IMR-90 (cell line): ENCODE data around the gene ARHGEF39. TPM values are rescaled to one million over a fixed set of nuclear protein-coding genes. Genes with fewer than 3 reads are reported as not detected.
"Not testable (repeated sequence)": the region's sequence is repeated elsewhere in the genome, so short reads cannot be mapped to it uniquely, and the experiment has no call there.

Experiments
- ATAC-seq: fragments of 200-7000 bp; cut with Tn5 transposase; 2 replicates; pipeline ENCODE4 v1.9.1; 2020; ENCODE audit warnings: low read depth, mild to moderate bottlenecking, moderate library complexity
- BruUV-seq: library from RNA; stranded (reverse); fragments of 400-500 nt; replicated peaks from 2 replicates; lab custom pipeline; 2021; lab: Mats Ljungman, UMichigan
- CTCF ChIA-PET: fragments of 300-600 bp; formaldehyde crosslinking; extraction: SDS; loops from one replicate; lab custom pipeline; 2021; ENCODE audit warnings: antibody characterized with exemption; lab: Yijun Ruan, JAX
- POLR2A ChIA-PET: fragments of 300-600 bp; sonication (Branson Sonifier 250); formaldehyde crosslinking; loops from one replicate; lab custom pipeline; 2022; ENCODE audit warnings: antibody characterized with exemption; ENCODE audit not compliant: unreplicated experiment; lab: Charles Lee
- DNase-seq: peaks from one replicate; pipeline ENCODE4 v3.0.0; 2013
- H2AFZ ChIP-seq: replicated peaks from 2 replicates; pipeline ENCODE3; 2013; ENCODE audit warnings: low read length, mild to moderate bottlenecking; ENCODE audit not compliant: poor library complexity
- H2AK5ac ChIP-seq: 2 replicates; pipeline ENCODE4 v1.6.1; 2013; ENCODE audit warnings: low read depth, low read length, inconsistent platforms
- H2AK9ac ChIP-seq: replicated peaks from 2 replicates; pipeline ENCODE3; 2013; ENCODE audit warnings: mild to moderate bottlenecking, low read depth, low read length, moderate library complexity; ENCODE audit not compliant: poor library complexity
- H2BK120ac ChIP-seq: 2 replicates; pipeline ENCODE4 v1.6.1; 2013; ENCODE audit warnings: low read depth, low read length, inconsistent platforms
- H2BK15ac ChIP-seq: 3 replicates; pipeline ENCODE4 v1.6.1; 2013; ENCODE audit warnings: low read depth, low read length, inconsistent platforms
- H2BK20ac ChIP-seq: 2 replicates; pipeline ENCODE4 v1.6.1; 2013; ENCODE audit warnings: low read depth, mild to moderate bottlenecking, inconsistent platforms, low read length, moderate library complexity
- H2BK5ac ChIP-seq: 2 replicates; pipeline ENCODE4 v1.6.1; 2013; ENCODE audit warnings: mild to moderate bottlenecking, low read depth, low read length, inconsistent platforms; ENCODE audit not compliant: poor library complexity, severe bottlenecking
- H3K14ac ChIP-seq: replicated peaks from 2 replicates; pipeline ENCODE4 v1.6.1; 2013; ENCODE audit warnings: low read depth, low read length, inconsistent platforms
- H3K18ac ChIP-seq: 2 replicates; pipeline ENCODE4 v1.6.1; 2013; ENCODE audit warnings: low read depth, low read length, control low read depth
- H3K23ac ChIP-seq: 2 replicates; pipeline ENCODE4 v1.6.1; 2013; ENCODE audit warnings: low read depth, low read length, inconsistent platforms
- H3K27ac ChIP-seq: 2 replicates; pipeline ENCODE4 v1.5.1; 2013; ENCODE audit warnings: mild to moderate bottlenecking, control low read depth, low read length; ENCODE audit not compliant: insufficient read depth
- H3K27me3 ChIP-seq: 2 replicates; pipeline ENCODE4 v1.6.1; 2013; ENCODE audit warnings: low read length; ENCODE audit not compliant: control insufficient read depth, insufficient read depth
- H3K36me3 ChIP-seq: 2 replicates; pipeline ENCODE4 v1.6.1; 2013; ENCODE audit warnings: low read length, mixed read lengths; ENCODE audit not compliant: control insufficient read depth, insufficient read depth
- H3K4ac ChIP-seq: 2 replicates; pipeline ENCODE4 v1.6.1; 2013; ENCODE audit warnings: low read depth, low read length, inconsistent platforms
- H3K4me1 ChIP-seq: 2 replicates; pipeline ENCODE4 v1.6.1; 2013; ENCODE audit warnings: low read length, mixed read lengths; ENCODE audit not compliant: control insufficient read depth, insufficient read depth
- H3K4me2 ChIP-seq: 2 replicates; pipeline ENCODE4 v1.6.1; 2013; ENCODE audit warnings: low read depth, mild to moderate bottlenecking, control low read depth, low read length, moderate library complexity
- H3K4me3 ChIP-seq: 2 replicates; pipeline ENCODE4 v1.5.1; 2013; ENCODE audit warnings: low read depth, mild to moderate bottlenecking, control low read depth, low read length, moderate library complexity; ENCODE audit not compliant: insufficient read depth
- H3K56ac ChIP-seq: 2 replicates; pipeline ENCODE4 v1.6.1; 2013; ENCODE audit warnings: low read length, inconsistent platforms; ENCODE audit not compliant: insufficient read depth; ENCODE audit errors: extremely low read depth
- H3K79me1 ChIP-seq, 2 experiments: 2 replicates each; pipeline ENCODE4 v1.6.1; 2013; ENCODE audit warnings: low read length in 2 of 2, inconsistent platforms in 1 of 2, low read depth in 1 of 2
- H3K9ac ChIP-seq: 2 replicates; pipeline ENCODE4 v1.6.1; 2013; ENCODE audit warnings: low read depth, low read length, control low read depth
- H3K9me1 ChIP-seq: 2 replicates; pipeline ENCODE4 v1.6.1; 2013; ENCODE audit warnings: low read length, inconsistent platforms; ENCODE audit not compliant: insufficient read depth
- H3K9me3 ChIP-seq: 2 replicates; pipeline ENCODE4 v1.6.1; 2013; ENCODE audit warnings: low read length; ENCODE audit not compliant: control insufficient read depth, insufficient read depth
- H4K20me1 ChIP-seq: 2 replicates; pipeline ENCODE4 v1.6.1; 2013; ENCODE audit warnings: low read length, inconsistent platforms; ENCODE audit not compliant: insufficient read depth
- H4K5ac ChIP-seq: 2 replicates; pipeline ENCODE4 v1.6.1; 2013; ENCODE audit warnings: mild to moderate bottlenecking, low read depth, low read length, control low read depth
- H4K8ac ChIP-seq, 2 experiments: 2 replicates each; pipeline ENCODE4 v1.6.1; 2013; ENCODE audit warnings: low read depth in 2 of 2, low read length in 2 of 2, control low read depth in 1 of 2, inconsistent platforms in 1 of 2
- H4K91ac ChIP-seq: 2 replicates; pipeline ENCODE4 v1.6.1; 2013; ENCODE audit warnings: low read depth, low read length, inconsistent platforms; ENCODE audit not compliant: insufficient read depth
- WGBS, 2 experiments: methylation state at CpG; one replicate each; pipeline versions ENCODE4 v1.1.5 to v1.1.7; 2013; ENCODE audit warnings: missing lambda C conversion rate in 2 of 2; ENCODE audit not compliant: insufficient read length in 1 of 2; ENCODE audit errors: extremely low coverage in 2 of 2; 5-methylcytosine and 5-hydroxymethylcytosine counted together
- dilution Hi-C: fragments of 300-500 bp; cut with HindIII; formaldehyde crosslinking; loops from one replicate; pipeline ENCODE4 v1.14.3; 2018; ENCODE audit warnings: low sequenced_read_pairs; ENCODE audit not compliant: unreplicated experiment
- in situ Hi-C: fragments of 300-500 bp; cut with MboI; formaldehyde crosslinking; loops from 3 replicates; pipeline ENCODE4 v1.14.3; 2019; ENCODE audit warnings: low sequenced_read_pairs, inconsistent platforms, mixed read lengths
- intact Hi-C: fragments of 100-400 bp; cut with micrococcal nuclease; formaldehyde crosslinking; loops from 2 replicates; pipeline ENCODE4 v1.10.0; 2022
- polyA plus RNA-seq, 3 experiments: library from polyadenylated mRNA; depleted of rRNA; stranded (reverse); fragments of >200 nt; gene quantifications; 2 replicates each; pipeline ENCODE4 v1.2.3, GENCODE V29; 2012; ENCODE audit warnings: low replicate concordance in 1 of 3
- total RNA-seq: library from RNA; depleted of rRNA; stranded (reverse); fragments of >200 nt; gene quantifications from 2 replicates; pipeline ENCODE4 v1.2.3, GENCODE V29; 2012

The ARHGEF39 gene
- total and polyA plus RNA-seq, 2 of the 4 experiments (the other 2 are of a cell fraction) = 2.5 to 2.8 TPM

- H4K91ac ChIP-seq, H3K4me2 ChIP-seq, H3K36me3 ChIP-seq, H3K9me1 ChIP-seq, H3K23ac ChIP-seq, intact Hi-C loops, POLR2A ChIA-PET, H3K79me1 ChIP-seq, H2BK120ac ChIP-seq, H2BK15ac ChIP-seq, H4K8ac ChIP-seq, H4K20me1 ChIP-seq, H2BK20ac ChIP-seq, dilution Hi-C loops, H2AK9ac ChIP-seq, H3K9me3 ChIP-seq, H2AK5ac ChIP-seq, in situ Hi-C loops, H3K27me3 ChIP-seq, H4K5ac ChIP-seq, ATAC-seq, DNase-seq, BruUV-seq, H3K4me3 ChIP-seq, H3K4ac ChIP-seq, H3K9ac ChIP-seq, H3K27ac ChIP-seq, H3K56ac ChIP-seq, H2BK5ac ChIP-seq, H3K18ac ChIP-seq, H2AFZ ChIP-seq, H3K4me1 ChIP-seq, H3K14ac ChIP-seq: not testable (repeated sequence)
- WGBS, 2 experiments = no CpG with 5 or more reads among the region's 1 CpG
- CTCF ChIA-PET = interaction anchor here (1.0 kb wide), 1 partner anchor 10 kb away, joined by 3 read pairs; no protein-coding TSS in a partner anchor
Measured at GRCh38 chr9:35639225-35639624, 25.8 kb downstream of the ARHGEF39 start.

GRCh38 chr9:35638751-35639150, 26.2 kb downstream of the ARHGEF39 start:
- H4K5ac ChIP-seq, H3K79me1 ChIP-seq, H4K91ac ChIP-seq, H3K4ac ChIP-seq, intact Hi-C loops, H2AK5ac ChIP-seq, H3K9ac ChIP-seq, dilution Hi-C loops, H3K56ac ChIP-seq, H3K27ac ChIP-seq, H3K9me1 ChIP-seq, H3K9me3 ChIP-seq, H3K4me2 ChIP-seq, H2BK5ac ChIP-seq, H3K23ac ChIP-seq, H2AFZ ChIP-seq, H3K27me3 ChIP-seq, H3K4me1 ChIP-seq, ATAC-seq, H2BK120ac ChIP-seq, H2BK20ac ChIP-seq, H2AK9ac ChIP-seq, H3K14ac ChIP-seq, H4K8ac ChIP-seq, H3K18ac ChIP-seq, H3K36me3 ChIP-seq, H2BK15ac ChIP-seq, DNase-seq, H3K4me3 ChIP-seq, POLR2A ChIA-PET, H4K20me1 ChIP-seq, BruUV-seq, in situ Hi-C loops: not testable (repeated sequence)
- no CpG with 5 or more reads among the region's 8 CpGs for WGBS, 2 experiments
- CTCF ChIA-PET = interaction anchor here (1.0 kb wide), 1 partner anchor 10 kb away, joined by 3 read pairs; no protein-coding TSS in a partner anchor
